ENCODE results near the gene LMF2. TPM values are rescaled to one million over a fixed set of nuclear protein-coding genes. Genes with fewer than 3 reads are reported as not detected.
A peak's percentile ranks its signal among the peaks of the same experiment; 100 is the strongest.

The LMF2 gene
- total RNA-seq, 1 donor from 2014 or later, result 93.2 TPM

- peak overlapping the region; percentile 74 for H3K9ac ChIP-seq (ENCODE audit: low read length)
- peaks cover 42% of the 10 kb centered on the region for H4K20me1 ChIP-seq (ENCODE audit: insufficient read depth, low read length)
- H3K36me3 ChIP-seq (ENCODE audit: insufficient read depth, low read length), result no peaks in the 10 kb centered on the region
- H3K4me3 ChIP-seq (ENCODE audit: insufficient read depth, low read depth, low read length), result peak overlapping the region; percentile 72
- peak; percentile 3 for TF ChIP-seq CTCF (IDR thresholded peaks at IDR 0.05; ENCODE audit: insufficient read depth, low read depth, low read length)
- TF ChIP-seq EZH2 (IDR thresholded peaks at IDR 0.05; ENCODE audit: insufficient read depth, low read length), result no peak
- H3K4me1 Mint-ChIP-seq (ENCODE audit: low read depth, unreplicated experiment), result peaks cover 4% of the 10 kb centered on the region
- H3K4me3 Mint-ChIP-seq (ENCODE audit: unreplicated experiment), result peak overlapping the region; percentile 97
- peaks cover 36% of the 10 kb centered on the region for H3K79me2 ChIP-seq (ENCODE audit: insufficient read depth, low read length)
- H2AFZ ChIP-seq (ENCODE audit: low read depth, low read length), result peak overlapping the region; percentile 83
- H3K36me3 Mint-ChIP-seq (ENCODE audit: low read depth, unreplicated experiment), result peaks cover 7% of the 10 kb centered on the region
- no peak for DNase-seq (ENCODE audit: low read depth)
- no peak for FAIRE-seq
- H3K4me2 ChIP-seq (ENCODE audit: low read length), result peak overlapping the region; percentile 99
- H3K27ac Mint-ChIP-seq (ENCODE audit: unreplicated experiment), result no peak overlapping the region
- peaks cover 26% of the 10 kb centered on the region for H3K4me1 ChIP-seq (ENCODE audit: insufficient read depth, low read length)
- no peaks in the 10 kb centered on the region for H3K27me3 Mint-ChIP-seq (ENCODE audit: low read depth, unreplicated experiment)
- H3K9me3 ChIP-seq (ENCODE audit: insufficient read depth, low read depth, low read length), result no peaks in the 10 kb centered on the region
- H3K9me3 Mint-ChIP-seq (ENCODE audit: unreplicated experiment), result peaks cover 3% of the 10 kb centered on the region
- peaks cover 16% of the 10 kb centered on the region for H3K27me3 ChIP-seq (ENCODE audit: insufficient read depth, low read length)
- H3K27ac ChIP-seq (ENCODE audit: low read depth, low read length), result peak overlapping the region; percentile 21
Measured at GRCh38 chr22:50525858-50526107, 18.3 kb upstream of the LMF2 start.

DNA sequence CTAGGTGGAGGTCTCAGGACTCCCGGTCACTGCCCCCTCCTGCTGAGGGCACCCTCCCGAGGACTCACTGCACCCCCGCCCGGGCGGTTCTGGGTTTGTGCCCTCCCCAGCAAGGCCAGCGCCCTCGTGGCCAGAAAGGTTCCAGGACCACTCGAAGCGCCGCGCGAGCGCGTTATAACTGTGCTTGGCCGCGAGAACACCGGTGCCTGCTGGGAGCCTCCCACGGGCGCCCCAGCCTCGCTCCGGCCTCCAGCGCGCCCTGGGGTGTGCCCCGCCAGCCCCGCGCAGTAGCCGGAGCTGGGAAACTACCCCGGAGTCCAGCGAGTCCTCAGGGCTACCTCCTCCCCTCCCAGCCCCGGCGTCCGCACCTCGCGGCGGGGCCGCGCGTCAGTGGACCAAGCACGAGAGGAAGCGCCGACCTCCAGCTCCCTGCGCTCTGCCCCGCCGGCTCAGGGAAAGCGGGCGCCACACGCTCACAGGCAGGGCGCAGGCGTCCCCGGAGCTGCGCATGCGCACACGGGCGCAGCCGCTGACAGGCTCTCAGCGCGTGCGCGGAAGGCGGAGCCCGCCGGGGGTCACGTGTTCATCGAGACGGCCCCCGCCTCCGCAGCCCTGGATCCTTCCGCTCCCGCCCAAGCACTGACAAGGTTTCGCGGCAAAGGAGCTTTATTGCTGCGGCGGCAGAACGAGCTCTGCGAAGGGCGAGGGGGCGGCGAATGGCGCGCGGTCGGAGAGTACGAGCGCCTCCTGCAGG lies 17.8 kb upstream of the LMF2 start, which contains the start of gene SCO2:
SCO2 (minus strand) TSS at position 495 of the 754 bp plus-strand sequence. CDS start 1,187 bp downstream, outside the sequence.
- Mint-ChIP-seq H3K4me1 (ENCODE audit: low read depth, unreplicated experiment) (peaks cover 4% of the 10 kb centered on the region), H3K27ac (ENCODE audit: unreplicated experiment) (peak within 1 kb of the TSS; percentile 90), H3K4me3 (ENCODE audit: unreplicated experiment) (peak within 1 kb of the TSS; percentile 97), H3K9me3 (ENCODE audit: unreplicated experiment) (peaks cover 3% of the 10 kb centered on the region), H3K36me3 (ENCODE audit: low read depth, unreplicated experiment) (peaks cover 7% of the 10 kb centered on the region), H3K27me3 (ENCODE audit: low read depth, unreplicated experiment) (no peaks in the 10 kb centered on the region)
- peak within 1 kb of the TSS; percentile 77 for H3K27ac ChIP-seq (ENCODE audit: low read depth, low read length)
- H2AFZ ChIP-seq (ENCODE audit: low read depth, low read length), result peak within 1 kb of the TSS; percentile 83
- H3K4me1 ChIP-seq (ENCODE audit: insufficient read depth, low read length), result peaks cover 22% of the 10 kb centered on the region
- H3K4me2 ChIP-seq (ENCODE audit: low read length), result peak within 1 kb of the TSS; percentile 99
- peak; percentile 17 for FAIRE-seq
- peak within 1 kb of the TSS; percentile 72 for H3K4me3 ChIP-seq (ENCODE audit: insufficient read depth, low read depth, low read length)
- H3K9ac ChIP-seq (ENCODE audit: low read length), result peak within 1 kb of the TSS; percentile 84
- peaks cover 42% of the 10 kb centered on the region for H4K20me1 ChIP-seq (ENCODE audit: insufficient read depth, low read length)
- H3K9me3 ChIP-seq (ENCODE audit: insufficient read depth, low read depth, low read length), result no peaks in the 10 kb centered on the region
- H3K36me3 ChIP-seq (ENCODE audit: insufficient read depth, low read length), result no peaks in the 10 kb centered on the region
- peaks cover 12% of the 10 kb centered on the region for H3K27me3 ChIP-seq (ENCODE audit: insufficient read depth, low read length)
- TF ChIP-seq CTCF (IDR thresholded peaks at IDR 0.05; ENCODE audit: insufficient read depth, low read depth, low read length) (no peak), EZH2 (IDR thresholded peaks at IDR 0.05; ENCODE audit: insufficient read depth, low read length) (no peak)
- peak; percentile 94 for DNase-seq (ENCODE audit: low read depth)
- H3K79me2 ChIP-seq (ENCODE audit: insufficient read depth, low read length), result peaks cover 36% of the 10 kb centered on the region

GRCh38 chr22:50524676-50525103 lies 17.2 kb upstream of the LMF2 start:
- no peaks in the 10 kb centered on the region for H3K27me3 Mint-ChIP-seq (ENCODE audit: low read depth, unreplicated experiment)
- DNase-seq (ENCODE audit: low read depth), result no peak
- Histone ChIP-seq H3K27me3 (ENCODE audit: insufficient read depth, low read length) (peaks cover 7% of the 10 kb centered on the region), H4K20me1 (ENCODE audit: insufficient read depth, low read length) (peaks cover 42% of the 10 kb centered on the region), H3K79me2 (ENCODE audit: insufficient read depth, low read length) (peaks cover 36% of the 10 kb centered on the region), H3K27ac (ENCODE audit: low read depth, low read length) (peak overlapping the region; percentile 77), H3K4me2 (ENCODE audit: low read length) (peak overlapping the region; percentile 99), H3K9ac (ENCODE audit: low read length) (peak overlapping the region; percentile 84), H3K4me1 (ENCODE audit: insufficient read depth, low read length) (peaks cover 20% of the 10 kb centered on the region), H3K36me3 (ENCODE audit: insufficient read depth, low read length) (no peaks in the 10 kb centered on the region), H2AFZ (ENCODE audit: low read depth, low read length) (peak overlapping the region; percentile 81), H3K9me3 (ENCODE audit: insufficient read depth, low read depth, low read length) (no peaks in the 10 kb centered on the region), H3K4me3 (ENCODE audit: insufficient read depth, low read depth, low read length) (peak overlapping the region; percentile 72)
- H3K9me3 Mint-ChIP-seq (ENCODE audit: unreplicated experiment), result peaks cover 3% of the 10 kb centered on the region
- peak overlapping the region; percentile 97 for H3K4me3 Mint-ChIP-seq (ENCODE audit: unreplicated experiment)
- H3K27ac Mint-ChIP-seq (ENCODE audit: unreplicated experiment), result peak overlapping the region; percentile 90
- FAIRE-seq, result no peak
- no peak for TF ChIP-seq EZH2 (IDR thresholded peaks at IDR 0.05; ENCODE audit: insufficient read depth, low read length)
- TF ChIP-seq CTCF (IDR thresholded peaks at IDR 0.05; ENCODE audit: insufficient read depth, low read depth, low read length), result no peak
- peaks cover 4% of the 10 kb centered on the region for H3K4me1 Mint-ChIP-seq (ENCODE audit: low read depth, unreplicated experiment)
- H3K36me3 Mint-ChIP-seq (ENCODE audit: low read depth, unreplicated experiment), result peaks cover 7% of the 10 kb centered on the region
